ENCODE measurements around the gene LBHD2.
"Not testable (repeated sequence)": the region's sequence is repeated elsewhere in the genome, so short reads cannot be mapped to it uniquely, and the experiment has no call there.

LBHD2 gene

GRCh38 chr14:103084021-103084919, at the start of gene LBHD2:
LBHD2 (plus strand) TSS chr14:103084210; CDS start chr14:103086013, 1,803 bp downstream.
- DNase-seq (ENCODE audit: low read depth): no peak

- no peak for DNase-seq (ENCODE audit: low read depth)
These were observed 42.5 kb upstream of the LBHD2 start for GRCh38 chr14:103041464-103041863.

- DNase-seq (ENCODE audit: low read depth): no peak
These were observed 40.6 kb upstream of the LBHD2 start for GRCh38 chr14:103043257-103044015.

- DNase-seq (ENCODE audit: low read depth): no peak
These were observed 38.6 kb upstream of the LBHD2 start for GRCh38 chr14:103045371-103045869.

GRCh38 chr14:103047453-103047852, 36.6 kb upstream of the LBHD2 start:
- not testable (repeated sequence) for DNase-seq (ENCODE audit: low read depth)

- no peak for DNase-seq (ENCODE audit: low read depth)
These were observed 33.1 kb upstream of the LBHD2 start for GRCh38 chr14:103050935-103051334.

- DNase-seq (ENCODE audit: low read depth): no peak
These were observed 31.6 kb upstream of the LBHD2 start for GRCh38 chr14:103052407-103052806.

GRCh38 chr14:103055695-103056094, 28.3 kb upstream of the LBHD2 start:
- DNase-seq (ENCODE audit: low read depth): no peak

- no peak for DNase-seq (ENCODE audit: low read depth)
These were observed 27.5 kb upstream of the LBHD2 start for GRCh38 chr14:103056322-103057027.

GRCh38 chr14:103057028-103057371, 27.0 kb upstream of the LBHD2 start:
- DNase-seq (ENCODE audit: low read depth): no peak

GRCh38 chr14:103057372-103058163, 26.4 kb upstream of the LBHD2 start, which contains the start of gene CDC42BPB:
CDC42BPB (minus strand) TSS chr14:103057549; CDS start chr14:103057173, 376 bp downstream.
- DNase-seq (ENCODE audit: low read depth): peak; percentile 67

GRCh38 chr14:103058164-103059055, 25.6 kb upstream of the LBHD2 start:
- no peak for DNase-seq (ENCODE audit: low read depth)

- no peak for DNase-seq (ENCODE audit: low read depth)
These were observed 24.5 kb upstream of the LBHD2 start for GRCh38 chr14:103059556-103059955.

GRCh38 chr14:103061482-103061976, 22.5 kb upstream of the LBHD2 start:
- DNase-seq (ENCODE audit: low read depth): no peak

GRCh38 chr14:103064436-103064835, 19.6 kb upstream of the LBHD2 start:
- no peak for DNase-seq (ENCODE audit: low read depth)

- DNase-seq (ENCODE audit: low read depth): no peak
These were observed 19.0 kb upstream of the LBHD2 start for GRCh38 chr14:103064978-103065377.

GRCh38 chr14:103065861-103066260, 18.1 kb upstream of the LBHD2 start:
- DNase-seq (ENCODE audit: low read depth): no peak

- no peak for DNase-seq (ENCODE audit: low read depth)
These were observed 17.6 kb upstream of the LBHD2 start for GRCh38 chr14:103066399-103066798.

- DNase-seq (ENCODE audit: low read depth): no peak
These were observed 16.6 kb upstream of the LBHD2 start for GRCh38 chr14:103067231-103067954.

All from T-helper 22 cell (primary cell).